Cardiac muscle cell (in vitro differentiated cells and primary cell): ENCODE data around the gene TEKT5. TPM values are rescaled to one million over a fixed set of nuclear protein-coding genes. Genes with fewer than 3 reads are reported as not detected.
"Not testable (repeated sequence)": the region's sequence is repeated elsewhere in the genome, so short reads cannot be mapped to it uniquely, and the experiment has no call there.

ENCODE experiments used
- DNase-seq, 2 donors: peaks; one replicate each; pipeline versions ENCODE4 v3.0.0 to v3.0.0-alpha.2; 2010 to 2017; ENCODE audit warnings: low read depth in 1 of 2, low spot score in 1 of 2
- H3K27ac ChIP-seq: fragments of 200-600 bp; sonication (generic); 2 replicates; pipeline ENCODE4 v1.5.1; 2016
- H3K27me3 ChIP-seq: fragments of 200-600 bp; sonication (generic); 2 replicates; pipeline ENCODE4 v1.6.0; 2016; ENCODE audit warnings: control low read depth
- H3K36me3 ChIP-seq: fragments of 200-600 bp; sonication (generic); 2 replicates; pipeline ENCODE4 v1.5.1; 2016; ENCODE audit warnings: control low read depth
- H3K4me1 ChIP-seq: fragments of 200-600 bp; sonication (generic); 2 replicates; pipeline ENCODE4 v1.8.1; 2017; ENCODE audit warnings: low read depth, mild to moderate bottlenecking, mixed run types
- H3K4me3 ChIP-seq: fragments of 200-600 bp; sonication (generic); 2 replicates; pipeline ENCODE4 v1.5.1; 2016; ENCODE audit warnings: mild to moderate bottlenecking
- H3K9me3 ChIP-seq: fragments of 200-600 bp; sonication (generic); 2 replicates; pipeline ENCODE4 v1.5.1; 2017; ENCODE audit warnings: low read depth, mild to moderate bottlenecking, control low read depth
- CTCF ChIP-seq: IDR thresholded peaks from 2 replicates; pipeline ENCODE4 v1.5.1; 2012; ENCODE audit warnings: low read depth, mild to moderate bottlenecking, low read length
- polyA plus RNA-seq: library from polyadenylated mRNA; unstranded; fragments of >200 nt; fragmentation: Nextera tagmentation; extraction: Ambion mirVana; gene quantifications from 2 replicates; pipeline ENCODE4 v1.2.1, GENCODE V29; 2016
- total RNA-seq: library from RNA; depleted of rRNA; stranded (reverse); fragments of >200 nt; gene quantifications from 2 replicates; pipeline ENCODE4 v1.2.3, GENCODE V29; 2016

The TEKT5 gene
- total and polyA plus RNA-seq, 2 experiments from 2014 or later, result 0.48 TPM

GRCh38 chr16:10637337-10638037, 57.2 kb downstream of the TEKT5 start:
- peaks cover 12% of the 10 kb centered on the region for H3K4me1 ChIP-seq
- no peaks in the 10 kb centered on the region for H3K27me3 ChIP-seq
- no peak for DNase-seq
- no peaks in the 10 kb centered on the region for H3K36me3 ChIP-seq
- no peak overlapping the region for H3K27ac ChIP-seq
- no peak overlapping the region for H3K4me3 ChIP-seq
- TF ChIP-seq CTCF, result no peak
- no peaks in the 10 kb centered on the region for H3K9me3 ChIP-seq

GRCh38 chr16:10635365-10636021, 59.2 kb downstream of the TEKT5 start:
- no peak for DNase-seq
- TF ChIP-seq CTCF, result no peak
- no peak overlapping the region for H3K4me3 ChIP-seq
- H3K36me3 ChIP-seq, result no peaks in the 10 kb centered on the region
- H3K27me3 ChIP-seq, result no peaks in the 10 kb centered on the region
- no peaks in the 10 kb centered on the region for H3K9me3 ChIP-seq
- H3K4me1 ChIP-seq, result no peaks in the 10 kb centered on the region
- no peak overlapping the region for H3K27ac ChIP-seq

- not testable (repeated sequence) for H3K4me3 ChIP-seq, H3K27me3 ChIP-seq
Measured at GRCh38 chr16:10633429-10633828, 61.3 kb downstream of the TEKT5 start.

GRCh38 chr16:10631886-10632285, 62.8 kb downstream of the TEKT5 start:
- H3K4me1 ChIP-seq, result no peaks in the 10 kb centered on the region
- DNase-seq, result no peak
- H3K27ac ChIP-seq, result no peak overlapping the region
- H3K4me3 ChIP-seq, result no peak overlapping the region
- H3K36me3 ChIP-seq, result no peaks in the 10 kb centered on the region
- no peak for TF ChIP-seq CTCF
- no peaks in the 10 kb centered on the region for H3K27me3 ChIP-seq
- H3K9me3 ChIP-seq, result no peaks in the 10 kb centered on the region

More at GRCh38 chr16:10633429-10633828, 61.3 kb downstream of the TEKT5 start:
- not testable (repeated sequence) for H3K36me3 ChIP-seq, DNase-seq, H3K27ac ChIP-seq, H3K9me3 ChIP-seq, H3K4me1 ChIP-seq

GRCh38 chr16:10629592-10629963, 65.2 kb downstream of the TEKT5 start:
- Histone ChIP-seq H3K9me3 (no peaks in the 10 kb centered on the region), H3K27ac (no peak overlapping the region), H3K4me3 (no peak overlapping the region), H3K36me3 (no peaks in the 10 kb centered on the region), H3K4me1 (no peaks in the 10 kb centered on the region), H3K27me3 (no peaks in the 10 kb centered on the region)
- TF ChIP-seq CTCF, result no peak
- DNase-seq, result no peak

GRCh38 chr16:10625595-10626357, 69.0 kb downstream of the TEKT5 start:
- no peaks in the 10 kb centered on the region for H3K27me3 ChIP-seq
- H3K4me3 ChIP-seq, result no peak overlapping the region
- H3K4me1 ChIP-seq, result peaks cover 11% of the 10 kb centered on the region
- DNase-seq, result no peak
- no peaks in the 10 kb centered on the region for H3K36me3 ChIP-seq
- H3K9me3 ChIP-seq, result no peaks in the 10 kb centered on the region
- TF ChIP-seq CTCF, result no peak
- no peak overlapping the region for H3K27ac ChIP-seq
